ENCODE results near the gene CHRNA7.

Gene CHRNA7

GRCh38 chr15:32029862-32030781 is at the start of gene CHRNA7:
TSS of gene CHRNA7 (plus strand) at chr15:32030515. CDS start at chr15:32030595, 80 bp downstream.
- peak; percentile 78 for DNase-seq (ENCODE audit: low spot score)

DNA sequence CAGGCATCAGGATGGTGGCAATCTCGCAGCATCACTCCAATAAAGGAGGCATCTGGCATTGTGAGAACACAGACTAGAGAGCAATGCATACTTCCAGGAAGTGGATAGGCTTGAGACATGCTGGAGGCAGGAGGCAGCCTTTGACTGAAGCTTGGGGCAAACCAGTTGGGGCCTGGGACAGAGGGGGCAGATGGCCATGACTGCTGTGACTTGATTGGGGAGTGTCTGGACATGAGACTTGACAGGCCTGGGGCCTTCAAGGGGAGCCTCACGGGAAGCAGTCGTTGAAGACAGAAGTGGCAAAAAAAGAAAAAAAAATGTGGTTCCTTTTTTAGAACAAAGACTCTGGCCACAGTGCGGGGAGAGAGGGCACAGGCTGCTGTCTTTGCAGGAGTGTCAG is 44.7 kb upstream of the CHRNA7 start:
- DNase-seq (ENCODE audit: low spot score): no peak

GRCh38 chr15:31993062-31993461 is 37.3 kb upstream of the CHRNA7 start:
- DNase-seq (ENCODE audit: low spot score): no peak

GRCh38 chr15:31997711-31998110 is 32.6 kb upstream of the CHRNA7 start:
- no peak for DNase-seq (ENCODE audit: low spot score)

DNA sequence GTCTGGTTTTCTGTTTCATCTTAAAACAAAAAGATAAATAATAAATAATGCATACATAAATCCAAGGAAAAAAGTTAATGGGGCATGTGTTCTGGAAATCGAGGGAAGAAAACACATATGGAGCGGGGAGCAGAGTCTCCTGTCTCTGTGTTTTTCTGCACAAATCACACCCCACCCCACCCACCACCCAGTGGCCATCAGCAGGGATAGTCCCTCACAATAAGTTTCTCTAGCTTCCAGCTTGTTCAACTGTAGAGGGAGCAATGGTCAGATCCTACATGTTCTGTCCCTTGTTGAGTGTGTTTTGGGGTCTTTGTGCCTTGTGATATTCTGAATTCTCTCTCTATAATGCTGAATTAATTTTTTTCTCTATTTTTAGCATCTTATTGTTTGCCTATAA is 26.8 kb upstream of the CHRNA7 start:
- no peak for DNase-seq (ENCODE audit: low spot score)

- no peak for DNase-seq (ENCODE audit: low spot score)
Measured at GRCh38 chr15:32004249-32004648, 26.1 kb upstream of the CHRNA7 start.

DNA sequence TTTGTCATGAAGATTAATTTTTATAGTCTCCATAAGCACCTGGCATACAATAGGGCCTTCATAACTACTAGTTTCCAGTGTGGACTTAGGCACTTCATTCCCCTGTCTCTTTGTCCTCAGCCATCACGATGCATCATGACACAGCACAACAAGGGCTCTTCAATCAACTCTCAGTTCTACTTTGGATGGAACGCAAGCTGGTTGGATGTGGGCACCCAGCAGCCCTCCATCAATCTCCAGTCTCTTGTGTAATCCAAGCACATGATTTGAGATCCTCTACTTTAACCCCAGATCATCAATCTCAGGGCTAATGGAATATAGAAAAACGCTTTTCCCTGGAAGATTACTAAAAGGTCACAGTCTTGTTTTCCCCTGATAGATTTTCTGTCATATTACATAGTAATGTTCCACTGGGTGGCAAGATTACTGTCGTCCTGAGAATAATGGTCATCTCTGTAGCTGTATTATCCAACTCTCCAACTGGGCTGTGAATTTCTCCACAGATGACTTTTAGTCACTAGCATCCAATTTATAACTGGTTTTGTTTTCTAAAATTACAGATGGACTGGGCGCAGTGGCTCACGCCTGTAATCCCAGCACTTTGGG is 22.9 kb upstream of the CHRNA7 start:
- DNase-seq (ENCODE audit: low spot score): no peak

DNA sequence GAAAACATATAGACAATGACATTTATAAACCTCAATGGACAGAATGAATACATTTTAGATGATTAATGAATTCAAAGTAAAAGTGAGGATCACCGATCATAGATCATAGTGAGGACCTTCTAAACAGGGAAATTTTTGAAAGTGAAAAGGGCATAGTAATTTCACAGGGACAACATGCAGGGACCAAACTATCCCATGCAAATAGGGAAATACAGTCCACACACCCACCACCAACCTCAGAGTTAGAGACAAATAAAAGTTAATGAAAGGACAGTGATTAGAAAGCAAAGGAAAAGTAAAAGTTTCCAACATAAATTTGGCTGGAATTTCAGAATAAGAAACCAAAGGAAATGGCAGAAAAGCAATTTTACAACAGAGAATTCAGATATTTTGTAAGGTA is 15.4 kb upstream of the CHRNA7 start:
- DNase-seq (ENCODE audit: low spot score): no peak

GRCh38 chr15:32020156-32020555 is 10.2 kb upstream of the CHRNA7 start:
- no peak for DNase-seq (ENCODE audit: low spot score)

DNA sequence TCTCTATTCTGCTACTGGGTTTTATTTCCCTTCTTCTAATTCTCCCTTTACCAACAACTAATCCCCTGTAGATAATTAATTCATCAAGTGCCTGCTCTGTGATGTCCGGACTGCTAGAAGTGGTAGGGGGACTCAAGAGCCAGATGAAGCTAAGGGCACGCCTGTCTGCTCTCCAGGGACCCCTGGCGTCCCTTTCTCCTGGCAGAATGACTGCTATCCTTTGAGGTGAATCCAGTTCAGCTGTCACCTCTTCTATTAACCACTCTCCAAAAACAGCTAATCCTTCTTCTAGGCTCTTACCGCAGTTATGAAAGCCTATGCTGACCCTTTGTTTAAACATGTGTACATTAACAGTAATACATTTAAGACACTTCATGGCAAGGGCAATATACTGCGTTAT is 1.4 kb upstream of the CHRNA7 start:
- no peak for DNase-seq (ENCODE audit: low spot score)

GRCh38 chr15:32029409-32029861 is 880 bp upstream of the CHRNA7 start:
- DNase-seq (ENCODE audit: low spot score): no peak

DNA sequence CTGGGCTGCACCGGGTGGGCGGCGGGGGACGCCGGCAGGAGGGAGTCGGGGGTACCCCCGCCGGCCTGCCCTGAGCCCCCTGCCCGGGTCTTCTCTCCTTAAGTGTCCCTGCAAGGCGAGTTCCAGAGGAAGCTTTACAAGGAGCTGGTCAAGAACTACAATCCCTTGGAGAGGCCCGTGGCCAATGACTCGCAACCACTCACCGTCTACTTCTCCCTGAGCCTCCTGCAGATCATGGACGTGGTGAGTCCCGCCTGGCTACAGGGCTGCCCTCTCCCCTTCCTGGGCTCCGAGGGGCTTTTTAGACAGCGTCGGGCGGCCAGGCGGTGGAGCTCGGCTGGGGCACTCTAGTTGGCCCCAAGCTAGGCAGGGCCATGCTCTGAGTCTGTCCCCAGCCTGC is 480 bp downstream of the CHRNA7 start:
- DNase-seq (ENCODE audit: low spot score): no peak

- no peak for DNase-seq (ENCODE audit: low spot score)
Measured at GRCh38 chr15:32033186-32033890, 3.0 kb downstream of the CHRNA7 start.

DNA sequence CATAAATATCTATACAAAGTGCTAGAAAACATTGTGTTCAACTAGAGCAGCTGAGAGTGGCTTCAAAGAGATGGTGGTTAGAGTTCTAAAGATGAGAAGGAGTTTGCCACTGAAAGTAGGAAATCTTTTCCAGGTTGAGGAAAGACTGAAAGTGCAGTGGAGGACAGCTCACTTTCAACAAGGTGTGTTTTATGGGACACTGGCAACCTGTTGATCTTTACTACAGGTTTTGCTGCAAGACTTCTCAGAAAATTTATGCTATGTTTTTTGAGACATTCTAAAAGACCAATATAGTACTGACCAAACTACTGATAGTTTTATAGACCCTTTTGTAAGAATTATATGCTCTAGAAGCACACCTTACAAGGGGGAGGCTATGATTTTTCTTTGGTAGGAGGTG is 3.8 kb downstream of the CHRNA7 start:
- DNase-seq (ENCODE audit: low spot score): no peak

- DNase-seq (ENCODE audit: low spot score): no peak
Measured at GRCh38 chr15:32035285-32035684, 5.0 kb downstream of the CHRNA7 start.

DNA sequence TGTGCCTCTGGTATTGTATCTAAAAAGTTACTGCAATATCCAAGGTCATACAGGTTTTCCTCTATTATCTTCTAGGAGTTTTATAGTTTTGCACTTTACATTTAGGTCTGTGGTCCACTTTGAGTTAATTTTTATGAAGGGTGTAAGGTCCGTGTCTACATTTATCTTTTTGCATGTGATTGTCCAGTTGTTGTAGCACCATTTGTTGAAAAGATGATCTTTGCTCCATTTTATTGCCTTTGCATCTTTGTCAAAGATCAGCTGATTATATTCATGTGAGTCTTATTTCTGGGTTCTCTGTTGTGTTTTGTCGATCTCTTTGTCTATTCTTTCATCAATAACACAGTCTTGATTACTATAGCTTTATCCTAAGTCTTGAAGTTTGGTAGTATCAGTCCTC is 6.7 kb downstream of the CHRNA7 start:
- DNase-seq (ENCODE audit: low spot score): no peak

GRCh38 chr15:32041294-32041693 is 11.0 kb downstream of the CHRNA7 start:
- no peak for DNase-seq (ENCODE audit: low spot score)

DNA sequence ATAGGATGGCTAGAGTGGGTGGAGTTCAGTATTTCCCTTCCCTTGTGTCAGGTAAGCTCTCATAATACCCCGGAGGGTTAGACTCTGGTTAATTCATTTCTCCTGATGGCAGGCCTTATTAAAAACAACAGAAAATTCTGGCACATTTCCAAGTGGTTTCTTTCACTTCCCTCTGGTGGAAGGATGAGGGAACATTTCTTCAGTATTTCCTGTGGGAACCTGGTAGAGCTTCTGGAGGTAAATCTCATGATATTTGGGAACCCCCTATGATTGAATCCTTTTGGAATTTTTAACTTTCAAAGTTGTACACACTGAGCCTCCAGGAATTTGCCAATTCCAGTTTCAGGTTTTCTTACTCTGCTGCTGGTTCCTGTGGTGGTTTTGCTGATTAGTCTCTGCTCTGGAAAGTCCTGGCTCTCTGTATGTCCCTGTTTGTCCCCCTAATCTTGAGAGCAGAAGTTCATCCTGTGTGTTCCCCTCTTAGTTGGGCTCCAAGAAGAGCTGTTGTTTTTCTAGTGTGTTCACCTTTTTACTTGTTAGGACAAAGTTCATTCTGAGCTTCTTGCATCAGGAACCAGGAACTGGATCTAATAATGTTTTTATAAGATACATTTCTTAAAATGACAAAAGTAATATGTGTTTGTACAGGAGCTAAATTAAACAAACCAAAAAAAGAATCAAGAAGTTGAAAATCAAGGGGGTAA is 12.1 kb downstream of the CHRNA7 start:
- DNase-seq (ENCODE audit: low spot score): no peak

- no peak for DNase-seq (ENCODE audit: low spot score)
Measured at GRCh38 chr15:32053719-32054118, 23.4 kb downstream of the CHRNA7 start.

GRCh38 chr15:32057876-32058425 is 27.6 kb downstream of the CHRNA7 start:
- no peak for DNase-seq (ENCODE audit: low spot score)

- no peak for DNase-seq (ENCODE audit: low spot score)
Measured at GRCh38 chr15:32060706-32061105, 30.4 kb downstream of the CHRNA7 start.

- no peak for DNase-seq (ENCODE audit: low spot score)
Measured at GRCh38 chr15:32067115-32067514, 36.8 kb downstream of the CHRNA7 start.

Measured in AG08396 (cell line).